ENCODE results near the gene RNF166.

Gene RNF166

GRCh38 chr16:88744577-88745521, 38.6 kb upstream of the RNF166 start:
- Histone ChIP-seq H3K4ac (ENCODE audit: low read depth, low read length) (no peak overlapping the region), H3K79me2 (ENCODE audit: control insufficient read depth, insufficient read depth, low read length) (no peaks in the 10 kb centered on the region), H3K27me3 (ENCODE audit: insufficient read depth, low read length, poor library complexity) (no peaks in the 10 kb centered on the region), H3K79me1 (ENCODE audit: low read length) (no peaks in the 10 kb centered on the region), H3K9ac (ENCODE audit: low read length) (no peak overlapping the region), H3K36me3 (ENCODE audit: control insufficient read depth, insufficient read depth, low read length) (no peaks in the 10 kb centered on the region), H3K27ac (ENCODE audit: low read depth, low read length) (no peak overlapping the region), H3K23ac (ENCODE audit: low read length) (no peak overlapping the region), H3K4me1 (ENCODE audit: control insufficient read depth, low read depth, low read length) (no peaks in the 10 kb centered on the region), H4K5ac (ENCODE audit: low read length) (no peak overlapping the region), H2BK120ac (ENCODE audit: low read depth, low read length) (no peak overlapping the region), H3K4me3 (ENCODE audit: low read length) (no peak overlapping the region), H3K18ac (ENCODE audit: low read length) (no peak overlapping the region), H2BK15ac (replicated peaks; ENCODE audit: low read depth) (no peak overlapping the region), H3K4me2 (ENCODE audit: low read length) (no peak overlapping the region), H4K8ac (ENCODE audit: low read depth, low read length) (no peak overlapping the region), H3K56ac (ENCODE audit: low read length) (no peak overlapping the region), H2AK5ac (ENCODE audit: low read length) (no peak overlapping the region), H2BK5ac (ENCODE audit: low read length) (no peak overlapping the region)
- DNase-seq = peak; percentile 16
- WGBS (ENCODE audit: extremely low coverage, insufficient coverage, low lambda C conversion rate) = no CpG with 5 or more reads among the region's 39 CpGs

- WGBS (ENCODE audit: extremely low coverage, insufficient coverage, low lambda C conversion rate) = no CpG with 5 or more reads among the region's 32 CpGs
- Histone ChIP-seq H2BK120ac (ENCODE audit: low read depth, low read length) (no peak overlapping the region), H4K8ac (ENCODE audit: low read depth, low read length) (no peak overlapping the region), H2BK5ac (ENCODE audit: low read length) (no peak overlapping the region), H3K4ac (ENCODE audit: low read depth, low read length) (no peak overlapping the region), H3K27ac (ENCODE audit: low read depth, low read length) (no peak overlapping the region), H3K4me1 (ENCODE audit: control insufficient read depth, low read depth, low read length) (no peaks in the 10 kb centered on the region), H2BK15ac (replicated peaks; ENCODE audit: low read depth) (no peak overlapping the region), H4K5ac (ENCODE audit: low read length) (no peak overlapping the region), H3K4me2 (ENCODE audit: low read length) (no peak overlapping the region), H3K79me1 (ENCODE audit: low read length) (no peaks in the 10 kb centered on the region), H3K36me3 (ENCODE audit: control insufficient read depth, insufficient read depth, low read length) (no peaks in the 10 kb centered on the region), H3K56ac (ENCODE audit: low read length) (no peak overlapping the region), H3K18ac (ENCODE audit: low read length) (no peak overlapping the region), H2AK5ac (ENCODE audit: low read length) (no peak overlapping the region), H3K23ac (ENCODE audit: low read length) (no peak overlapping the region), H3K27me3 (ENCODE audit: insufficient read depth, low read length, poor library complexity) (no peaks in the 10 kb centered on the region), H3K4me3 (ENCODE audit: low read length) (no peak overlapping the region), H3K9ac (ENCODE audit: low read length) (no peak overlapping the region), H3K79me2 (ENCODE audit: control insufficient read depth, insufficient read depth, low read length) (no peaks in the 10 kb centered on the region)
- DNase-seq = peak; percentile 76
Observed at GRCh38 chr16:88743693-88744576, 37.7 kb upstream of the RNF166 start.

- Histone ChIP-seq H3K27me3 (ENCODE audit: insufficient read depth, low read length, poor library complexity) (no peaks in the 10 kb centered on the region), H3K79me2 (ENCODE audit: control insufficient read depth, insufficient read depth, low read length) (no peaks in the 10 kb centered on the region), H3K79me1 (ENCODE audit: low read length) (no peaks in the 10 kb centered on the region), H4K5ac (ENCODE audit: low read length) (no peak overlapping the region), H3K4ac (ENCODE audit: low read depth, low read length) (no peak overlapping the region), H3K56ac (ENCODE audit: low read length) (no peak overlapping the region), H2AK5ac (ENCODE audit: low read length) (no peak overlapping the region), H3K4me3 (ENCODE audit: low read length) (no peak overlapping the region), H3K9ac (ENCODE audit: low read length) (no peak overlapping the region), H2BK15ac (replicated peaks; ENCODE audit: low read depth) (no peak overlapping the region), H3K4me2 (ENCODE audit: low read length) (no peak overlapping the region), H3K36me3 (ENCODE audit: control insufficient read depth, insufficient read depth, low read length) (no peaks in the 10 kb centered on the region), H3K23ac (ENCODE audit: low read length) (no peak overlapping the region), H3K18ac (ENCODE audit: low read length) (no peak overlapping the region), H2BK5ac (ENCODE audit: low read length) (no peak overlapping the region), H4K8ac (ENCODE audit: low read depth, low read length) (no peak overlapping the region), H3K4me1 (ENCODE audit: control insufficient read depth, low read depth, low read length) (no peaks in the 10 kb centered on the region), H2BK120ac (ENCODE audit: low read depth, low read length) (no peak overlapping the region), H3K27ac (ENCODE audit: low read depth, low read length) (no peak overlapping the region)
- WGBS (ENCODE audit: extremely low coverage, insufficient coverage, low lambda C conversion rate) = no CpG with 5 or more reads among the region's 19 CpGs
- DNase-seq = no peak
Observed at GRCh38 chr16:88742896-88743605, 36.8 kb upstream of the RNF166 start.

- Histone ChIP-seq H2BK5ac (ENCODE audit: low read length) (no peak overlapping the region), H2BK120ac (ENCODE audit: low read depth, low read length) (no peak overlapping the region), H3K4me2 (ENCODE audit: low read length) (no peak overlapping the region), H2AK5ac (ENCODE audit: low read length) (no peak overlapping the region), H3K36me3 (ENCODE audit: control insufficient read depth, insufficient read depth, low read length) (no peaks in the 10 kb centered on the region), H4K5ac (ENCODE audit: low read length) (no peak overlapping the region), H3K79me2 (ENCODE audit: control insufficient read depth, insufficient read depth, low read length) (no peaks in the 10 kb centered on the region), H3K4me1 (ENCODE audit: control insufficient read depth, low read depth, low read length) (no peaks in the 10 kb centered on the region), H2BK15ac (replicated peaks; ENCODE audit: low read depth) (no peak overlapping the region), H3K27me3 (ENCODE audit: insufficient read depth, low read length, poor library complexity) (no peaks in the 10 kb centered on the region), H3K4ac (ENCODE audit: low read depth, low read length) (no peak overlapping the region), H3K79me1 (ENCODE audit: low read length) (no peaks in the 10 kb centered on the region), H3K56ac (ENCODE audit: low read length) (no peak overlapping the region), H3K4me3 (ENCODE audit: low read length) (no peak overlapping the region), H3K27ac (ENCODE audit: low read depth, low read length) (no peak overlapping the region), H3K23ac (ENCODE audit: low read length) (no peak overlapping the region), H3K18ac (ENCODE audit: low read length) (no peak overlapping the region), H3K9ac (ENCODE audit: low read length) (no peak overlapping the region), H4K8ac (ENCODE audit: low read depth, low read length) (no peak overlapping the region)
- DNase-seq = no peak
- no CpG with 5 or more reads among the region's 17 CpGs for WGBS (ENCODE audit: extremely low coverage, insufficient coverage, low lambda C conversion rate)
Observed at GRCh38 chr16:88741368-88741767, 35.2 kb upstream of the RNF166 start.

- H2BK5ac ChIP-seq (ENCODE audit: low read length) = no peak overlapping the region
- DNase-seq = no peak
- H3K9ac ChIP-seq (ENCODE audit: low read length) = no peak overlapping the region
- H3K36me3 ChIP-seq (ENCODE audit: control insufficient read depth, insufficient read depth, low read length) = peaks cover 3% of the 10 kb centered on the region
- H2BK15ac ChIP-seq (replicated peaks; ENCODE audit: low read depth) = no peak overlapping the region
- H3K79me1 ChIP-seq (ENCODE audit: low read length) = no peaks in the 10 kb centered on the region
- H3K18ac ChIP-seq (ENCODE audit: low read length) = no peak overlapping the region
- no peak overlapping the region for H2BK120ac ChIP-seq (ENCODE audit: low read depth, low read length)
- H3K4me2 ChIP-seq (ENCODE audit: low read length) = no peak overlapping the region
- no peak overlapping the region for H3K23ac ChIP-seq (ENCODE audit: low read length)
- no peak overlapping the region for H3K27ac ChIP-seq (ENCODE audit: low read depth, low read length)
- no peak overlapping the region for H3K4ac ChIP-seq (ENCODE audit: low read depth, low read length)
- no CpG with 5 or more reads among the region's 12 CpGs for WGBS (ENCODE audit: extremely low coverage, insufficient coverage, low lambda C conversion rate)
- no peak overlapping the region for H3K56ac ChIP-seq (ENCODE audit: low read length)
- no peaks in the 10 kb centered on the region for H3K4me1 ChIP-seq (ENCODE audit: control insufficient read depth, low read depth, low read length)
- H3K27me3 ChIP-seq (ENCODE audit: insufficient read depth, low read length, poor library complexity) = no peaks in the 10 kb centered on the region
- H3K79me2 ChIP-seq (ENCODE audit: control insufficient read depth, insufficient read depth, low read length) = no peaks in the 10 kb centered on the region
- H2AK5ac ChIP-seq (ENCODE audit: low read length) = no peak overlapping the region
- H4K5ac ChIP-seq (ENCODE audit: low read length) = no peak overlapping the region
- no peak overlapping the region for H4K8ac ChIP-seq (ENCODE audit: low read depth, low read length)
- H3K4me3 ChIP-seq (ENCODE audit: low read length) = no peak overlapping the region
Observed at GRCh38 chr16:88740727-88741055, 34.5 kb upstream of the RNF166 start.
